NCI-H146 treated with DMSO at 0.1 percent for 48 hours (cell line): ENCODE data around the gene FMO2.

ENCODE experiments used
- DNase-seq: peaks from one replicate; lab custom pipeline; 2025; ENCODE audit not compliant: unreplicated experiment; lab: John Stamatoyannopoulos, UW

The FMO2 gene, protein sequence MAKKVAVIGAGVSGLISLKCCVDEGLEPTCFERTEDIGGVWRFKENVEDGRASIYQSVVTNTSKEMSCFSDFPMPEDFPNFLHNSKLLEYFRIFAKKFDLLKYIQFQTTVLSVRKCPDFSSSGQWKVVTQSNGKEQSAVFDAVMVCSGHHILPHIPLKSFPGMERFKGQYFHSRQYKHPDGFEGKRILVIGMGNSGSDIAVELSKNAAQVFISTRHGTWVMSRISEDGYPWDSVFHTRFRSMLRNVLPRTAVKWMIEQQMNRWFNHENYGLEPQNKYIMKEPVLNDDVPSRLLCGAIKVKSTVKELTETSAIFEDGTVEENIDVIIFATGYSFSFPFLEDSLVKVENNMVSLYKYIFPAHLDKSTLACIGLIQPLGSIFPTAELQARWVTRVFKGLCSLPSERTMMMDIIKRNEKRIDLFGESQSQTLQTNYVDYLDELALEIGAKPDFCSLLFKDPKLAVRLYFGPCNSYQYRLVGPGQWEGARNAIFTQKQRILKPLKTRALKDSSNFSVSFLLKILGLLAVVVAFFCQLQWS

DNA sequence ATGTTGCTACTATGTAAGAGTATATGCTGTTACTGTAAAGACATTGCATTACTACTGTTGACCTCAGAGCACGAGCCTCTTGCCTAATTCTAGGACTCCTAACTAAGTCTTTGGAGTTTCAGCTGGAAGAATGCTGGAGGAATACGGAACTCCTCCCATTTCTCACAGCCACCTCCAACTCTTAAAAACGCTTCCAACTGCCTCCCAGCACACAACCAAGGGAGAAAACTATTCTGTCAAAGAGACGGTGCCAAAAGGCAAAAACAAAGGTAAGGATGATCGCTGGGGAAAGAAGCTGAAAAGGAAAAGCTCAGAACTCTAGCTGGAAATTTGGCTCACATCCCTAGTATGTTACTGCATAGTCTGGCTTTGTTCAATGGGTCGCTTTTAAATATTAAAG lies at the start of gene FMO2:
TSS of gene FMO2 (plus strand) at position 210 of the 400 bp plus-strand sequence. CDS start 414 bp downstream, outside the sequence.
- no peak for DNase-seq

DNA sequence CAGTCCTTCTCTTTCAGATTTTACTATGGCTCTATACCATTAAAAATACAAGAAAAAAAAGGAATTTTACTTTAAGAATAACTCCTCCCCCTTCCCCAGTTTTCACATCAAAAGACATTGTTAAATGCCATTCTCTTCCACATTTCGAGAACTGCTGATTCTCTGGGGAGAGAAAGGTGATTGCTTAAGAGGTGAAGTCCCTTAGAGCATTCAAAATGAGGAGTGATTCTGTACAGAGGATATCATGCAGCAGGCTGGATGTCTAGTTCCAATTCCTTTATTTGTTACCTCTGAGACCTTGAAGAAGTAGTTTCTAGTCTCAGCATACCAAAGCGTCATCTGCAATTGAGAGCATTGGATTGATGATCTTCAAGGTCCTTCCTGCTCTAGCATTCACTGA lies 47.5 kb upstream of the FMO2 start:
- no peak for DNase-seq

DNA sequence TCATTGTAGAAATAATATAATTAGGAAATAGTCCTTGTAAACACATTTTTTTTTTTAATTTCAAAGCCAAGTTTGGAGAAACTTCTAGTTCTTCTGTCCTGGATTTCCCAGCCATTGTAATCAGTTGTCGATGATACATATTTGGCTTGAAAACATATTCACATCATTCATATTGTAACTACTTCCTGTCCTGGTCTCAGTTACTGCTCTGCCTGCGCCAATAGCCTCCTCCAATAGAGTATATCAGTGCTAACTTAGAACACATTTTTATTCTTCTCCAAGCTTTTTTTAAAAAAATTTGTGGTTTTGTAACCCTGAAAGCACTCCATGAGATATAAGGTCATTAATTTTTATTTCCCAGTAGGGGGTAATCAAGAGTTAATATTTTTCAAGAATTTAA lies 46.1 kb upstream of the FMO2 start:
- no peak for DNase-seq

DNA sequence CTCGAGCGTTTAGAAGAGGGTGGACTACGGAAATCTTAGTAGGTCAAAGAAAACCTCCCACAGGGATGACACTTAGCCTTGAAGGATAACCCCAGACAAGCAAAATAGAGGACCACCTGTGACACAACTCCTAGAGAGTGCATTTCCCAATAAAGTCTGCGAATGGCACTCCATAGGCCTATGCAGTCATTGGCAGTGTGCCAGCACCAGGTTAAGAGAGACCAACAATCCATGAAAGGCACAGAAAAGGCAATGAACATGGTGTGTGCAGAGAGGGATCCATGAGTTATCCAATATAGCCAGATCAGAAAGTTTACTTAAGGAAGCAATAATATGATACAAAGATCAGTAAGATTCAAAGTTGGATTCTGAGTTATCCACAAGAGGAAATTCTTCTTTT lies 45.2 kb upstream of the FMO2 start:
- no peak for DNase-seq

DNA sequence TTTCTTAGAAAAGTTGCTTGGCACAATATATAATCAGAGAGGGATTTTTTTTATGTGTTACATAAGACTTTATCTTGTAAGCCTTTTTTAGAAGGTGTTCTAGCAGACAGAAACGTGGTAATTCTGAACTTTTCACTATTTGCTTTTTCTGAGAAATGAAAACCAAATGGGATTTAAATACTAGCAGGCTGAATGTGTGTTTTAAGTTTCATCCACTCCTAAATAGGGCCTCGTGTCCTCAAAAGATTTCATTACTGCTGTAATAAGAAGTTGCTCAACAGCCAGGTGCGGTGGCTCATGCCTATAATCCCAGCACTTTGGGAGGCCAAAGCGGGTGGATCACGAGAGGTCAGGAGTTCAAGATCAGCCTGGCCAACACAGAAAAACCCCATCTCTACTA lies 44.7 kb upstream of the FMO2 start:
- no peak for DNase-seq

DNA sequence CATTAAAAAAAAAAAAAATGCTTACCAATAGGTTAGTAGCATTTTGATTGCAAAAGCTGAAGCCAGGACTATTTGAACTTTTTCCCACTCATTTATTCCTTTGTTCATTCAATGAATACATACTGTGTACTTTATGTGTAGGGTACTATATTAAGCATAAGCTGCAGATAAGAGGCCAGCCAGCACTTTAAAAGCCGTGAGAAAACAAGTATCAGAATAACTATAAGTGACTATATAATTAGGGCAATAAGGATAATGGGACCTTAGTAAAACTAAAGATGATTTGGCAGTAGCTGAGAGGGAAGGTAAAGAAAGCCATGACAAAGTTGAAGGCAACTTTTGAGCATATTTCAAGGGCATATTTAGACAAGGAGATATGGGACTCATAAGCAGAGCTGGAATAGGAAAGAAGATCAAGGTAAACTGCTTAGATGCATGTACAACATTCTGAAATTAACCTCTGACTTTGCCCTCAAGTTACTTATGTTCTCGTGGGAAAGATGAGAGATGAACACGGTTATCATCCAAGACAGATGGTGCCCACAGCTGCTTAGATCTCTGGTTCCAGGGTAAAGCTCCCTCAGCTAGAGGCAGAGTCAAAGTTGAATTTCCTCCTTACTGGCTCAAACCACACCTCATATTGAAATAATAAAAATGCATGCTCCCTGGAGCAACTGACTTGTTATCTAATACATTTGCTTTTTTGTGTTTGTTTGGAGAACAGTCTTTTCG lies 44.0 kb upstream of the FMO2 start:
- DNase-seq = no peak

DNA sequence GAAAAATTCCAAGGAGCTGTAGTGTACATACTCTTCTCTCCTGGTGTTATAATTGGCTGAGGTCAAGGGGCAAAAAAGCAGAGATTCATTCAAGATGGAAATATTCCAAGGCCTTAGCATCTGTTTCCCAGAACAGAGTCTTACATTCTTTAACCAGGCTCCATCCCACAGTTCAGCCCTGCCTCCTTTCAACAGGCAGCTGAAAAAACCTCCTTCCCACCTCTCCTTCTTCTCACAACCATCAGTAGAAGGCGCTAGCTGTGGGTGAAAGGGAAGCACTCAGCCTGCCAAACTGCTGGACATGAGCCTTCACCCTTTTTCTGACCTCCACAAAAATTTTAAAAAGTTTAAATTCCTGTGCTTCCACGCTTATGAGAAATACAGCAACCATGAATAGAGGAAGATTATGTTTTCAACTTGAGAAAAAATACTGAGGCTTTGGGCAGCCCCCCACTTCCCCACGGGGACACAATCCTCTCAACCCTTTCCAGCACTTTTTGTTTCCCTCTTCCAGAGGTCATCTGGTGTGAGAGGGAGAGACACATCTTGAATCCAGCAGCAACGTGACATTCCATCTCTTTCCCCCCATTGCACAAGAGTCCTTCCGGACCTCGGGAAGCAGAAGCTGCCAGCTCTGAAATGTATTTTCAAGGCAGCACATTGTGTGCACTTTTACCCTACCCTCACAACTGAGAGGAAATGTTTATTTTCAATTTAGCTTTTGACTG lies 43.2 kb upstream of the FMO2 start:
- DNase-seq = no peak

DNA sequence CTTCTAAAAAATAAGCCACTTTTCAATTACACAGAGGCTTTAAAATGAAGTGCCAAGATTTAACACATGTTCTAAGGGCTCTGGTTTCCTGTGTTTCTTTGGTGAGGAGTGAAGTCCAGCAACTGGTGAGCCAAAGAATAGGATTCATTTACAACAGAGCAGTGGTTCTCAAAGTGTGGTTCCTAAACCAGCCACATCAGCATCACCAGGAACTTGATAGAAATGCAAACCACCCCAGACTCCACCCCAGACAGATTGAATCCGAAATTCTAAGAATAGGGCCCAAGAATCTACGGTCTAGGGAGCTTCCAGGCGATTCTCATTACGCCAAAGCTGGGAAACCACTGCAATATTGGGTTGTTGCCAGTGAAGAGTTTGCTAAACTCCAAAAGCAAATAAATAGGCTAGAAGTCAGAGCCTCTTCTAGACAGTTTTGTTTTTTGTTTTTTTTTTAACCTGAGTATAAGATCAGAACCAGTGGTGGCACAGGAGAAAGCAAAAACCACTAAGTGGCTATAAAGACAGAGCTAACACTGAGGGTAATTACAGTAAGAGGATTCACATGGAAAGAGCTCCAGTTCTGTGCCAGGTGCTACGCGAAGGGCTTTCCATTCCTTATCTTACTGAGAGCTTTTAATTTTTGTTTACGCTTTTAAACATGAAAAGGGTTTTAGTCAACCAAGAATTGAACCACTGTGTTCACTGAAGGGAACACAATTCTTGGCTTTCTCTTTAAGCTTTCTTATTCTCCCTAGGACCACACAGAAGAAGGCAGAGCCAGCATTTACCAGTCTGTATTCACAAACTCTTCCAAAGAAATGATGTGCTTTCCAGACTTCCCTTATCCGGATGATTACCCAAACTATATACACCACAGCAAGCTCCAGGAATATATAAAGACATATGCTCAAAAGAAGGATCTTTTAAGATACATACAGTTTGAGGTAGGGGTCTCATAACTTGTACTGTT lies 42.4 kb upstream of the FMO2 start:
- no peak for DNase-seq

DNA sequence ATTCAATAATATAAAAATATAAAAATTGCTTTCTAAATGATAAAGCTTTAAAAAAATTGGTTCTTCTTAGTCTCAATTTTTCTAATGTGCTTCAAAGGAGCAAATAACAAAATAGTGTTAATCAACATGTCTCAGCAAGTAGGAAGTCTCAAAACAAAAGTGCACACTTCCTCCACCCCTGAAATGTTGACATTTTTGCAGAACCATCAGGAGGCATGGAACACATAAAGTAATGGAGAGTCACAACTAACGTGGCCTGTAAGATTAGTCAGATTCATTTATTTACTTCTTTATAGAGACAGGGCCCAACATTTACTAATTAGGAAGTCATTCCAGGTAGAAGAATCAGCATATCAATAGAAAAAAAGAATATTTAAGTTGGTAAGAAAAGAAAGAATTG lies 34.9 kb upstream of the FMO2 start:
- DNase-seq = no peak

DNA sequence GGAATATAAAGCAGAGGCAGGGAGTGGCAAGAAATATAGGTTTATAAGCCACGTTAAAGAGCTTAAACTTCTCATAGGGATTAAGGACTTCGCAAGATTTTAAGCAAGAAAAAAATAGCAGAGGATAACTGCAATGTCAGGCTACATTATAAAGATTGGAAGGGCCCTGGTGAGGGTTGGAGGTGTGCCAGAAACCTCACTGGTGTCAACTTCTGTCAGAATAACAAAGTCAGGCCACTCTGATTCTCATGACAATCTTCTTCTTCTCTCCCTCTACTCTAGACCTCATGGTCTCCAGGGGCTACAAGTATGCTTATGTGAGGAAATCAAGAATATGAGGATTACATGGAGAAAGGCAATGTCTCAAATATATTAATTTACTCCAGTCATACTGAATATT lies 32.6 kb upstream of the FMO2 start:
- no peak for DNase-seq

DNA sequence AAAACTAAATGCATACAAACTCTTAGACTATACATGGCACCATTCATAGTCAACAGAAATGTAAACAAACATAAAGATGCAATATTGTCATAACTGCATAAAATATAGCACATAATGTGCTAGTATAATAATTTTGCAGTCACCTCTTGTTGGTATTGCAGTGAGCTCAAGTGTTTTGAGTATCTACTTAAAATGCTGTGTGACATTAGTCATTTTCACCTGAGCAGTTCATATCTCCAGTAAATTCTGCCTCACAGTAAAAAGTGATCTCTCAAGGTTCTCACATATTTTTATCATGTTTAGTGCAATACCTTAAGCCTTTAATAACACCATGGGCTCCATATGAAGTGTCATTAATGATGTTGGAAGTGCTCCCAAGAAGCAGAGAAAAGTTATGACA lies 29.6 kb upstream of the FMO2 start:
- no peak for DNase-seq

DNA sequence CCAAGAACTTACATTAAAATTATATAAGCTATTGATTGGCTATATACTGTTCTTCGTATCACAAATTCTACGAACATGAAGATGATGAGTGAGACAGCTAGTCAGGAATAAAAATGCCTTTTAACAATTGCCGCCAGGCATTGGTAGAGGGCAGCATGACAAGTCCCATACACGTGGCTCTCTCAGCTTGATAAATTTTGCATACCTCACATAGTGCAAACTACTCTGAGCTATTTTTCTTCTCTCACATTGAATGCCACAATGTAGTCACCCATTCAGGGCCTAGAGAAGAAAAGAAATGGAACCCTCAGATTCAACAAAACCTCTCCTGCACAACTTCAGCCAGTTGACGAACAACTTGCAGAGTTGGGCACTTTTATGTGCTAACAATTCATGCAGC lies 27.0 kb upstream of the FMO2 start:
- DNase-seq = no peak

DNA sequence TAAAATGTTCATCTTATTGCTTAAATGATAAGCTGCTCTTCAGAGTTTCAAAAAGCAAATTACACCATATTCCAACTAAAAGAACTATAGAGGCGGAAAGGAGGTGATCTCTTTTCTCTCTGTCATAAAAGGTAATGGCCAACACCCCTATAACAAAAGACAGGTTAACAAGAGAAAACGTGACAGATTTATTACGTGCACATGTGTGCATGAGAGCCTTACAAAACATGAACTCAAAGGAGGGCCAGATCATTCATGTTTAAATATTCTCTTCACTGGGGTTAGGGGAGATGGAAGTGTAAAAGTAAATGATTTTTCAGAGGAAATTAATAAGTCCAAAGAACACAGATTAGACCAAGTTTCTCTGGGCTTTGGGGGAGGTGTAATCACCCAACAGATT lies 26.5 kb upstream of the FMO2 start:
- DNase-seq = no peak

DNA sequence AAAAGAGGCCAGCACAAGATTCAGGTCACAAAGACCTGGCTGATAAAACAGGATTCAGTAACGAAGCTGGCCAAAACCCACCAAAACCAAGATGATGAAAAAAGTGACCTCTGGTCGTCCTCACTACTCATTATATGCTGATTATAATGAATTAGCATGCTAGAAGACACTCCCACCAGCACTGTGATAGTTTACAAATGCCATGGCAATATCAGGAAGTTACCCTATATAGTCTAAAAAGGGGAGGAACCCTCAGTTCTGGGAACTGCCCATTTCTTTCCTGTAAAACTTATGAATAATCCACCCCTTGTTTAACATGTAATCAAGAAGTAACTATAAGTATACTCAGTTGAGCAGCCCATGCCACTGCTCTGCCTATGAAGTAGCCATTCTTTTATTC lies 26.0 kb upstream of the FMO2 start:
- DNase-seq = no peak

DNA sequence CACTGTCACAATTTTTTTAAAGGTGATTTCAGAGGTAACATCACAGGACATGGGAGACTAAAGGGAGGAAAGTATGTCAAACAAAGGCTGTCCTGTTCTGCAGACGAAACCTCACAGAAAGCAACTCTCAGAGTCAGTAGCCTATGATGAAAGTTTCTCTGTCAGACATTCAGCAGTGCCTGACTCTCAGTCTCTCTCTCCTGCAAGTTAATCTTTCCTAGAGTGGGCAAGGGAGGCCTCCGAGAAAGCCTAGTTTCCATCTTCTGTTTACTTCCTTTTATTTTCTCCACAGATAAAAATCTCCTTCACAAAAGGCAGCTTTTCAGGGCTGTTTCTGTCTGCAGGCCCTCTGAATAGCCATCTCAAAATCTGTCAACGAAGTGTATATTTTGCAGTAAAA lies 24.9 kb upstream of the FMO2 start:
- DNase-seq = no peak

DNA sequence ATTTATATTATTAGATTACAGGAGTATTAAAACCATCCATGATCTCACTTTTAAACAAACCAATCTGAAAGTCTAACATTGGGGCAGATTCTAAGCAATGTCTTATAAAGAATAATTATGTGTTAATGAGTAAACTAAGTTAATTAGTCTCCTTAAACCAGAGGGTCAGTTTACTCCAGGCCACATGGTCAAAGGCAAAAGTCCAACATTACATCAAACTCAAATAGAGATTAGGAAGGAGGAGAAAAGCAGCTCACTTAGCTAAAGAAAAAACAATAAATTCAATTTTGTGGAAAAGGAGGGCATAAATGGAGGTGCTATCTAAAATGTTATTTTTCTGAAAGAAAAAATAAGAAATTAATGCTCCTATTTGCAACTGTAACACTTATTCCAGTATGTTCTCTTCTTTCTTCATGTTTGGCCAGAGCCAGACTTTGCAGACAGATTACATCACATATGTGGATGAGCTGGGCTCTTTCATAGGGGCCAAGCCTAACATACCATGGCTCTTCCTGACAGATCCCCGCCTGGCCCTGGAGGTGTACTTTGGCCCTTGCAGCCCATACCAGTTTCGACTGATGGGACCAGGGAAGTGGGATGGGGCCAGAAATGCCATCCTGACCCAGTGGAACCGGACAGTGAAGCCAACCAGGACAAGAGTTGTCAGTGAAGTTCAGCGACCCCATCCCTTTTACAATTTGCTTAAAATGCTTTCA lies 24.3 kb upstream of the FMO2 start:
- no peak for DNase-seq

DNA sequence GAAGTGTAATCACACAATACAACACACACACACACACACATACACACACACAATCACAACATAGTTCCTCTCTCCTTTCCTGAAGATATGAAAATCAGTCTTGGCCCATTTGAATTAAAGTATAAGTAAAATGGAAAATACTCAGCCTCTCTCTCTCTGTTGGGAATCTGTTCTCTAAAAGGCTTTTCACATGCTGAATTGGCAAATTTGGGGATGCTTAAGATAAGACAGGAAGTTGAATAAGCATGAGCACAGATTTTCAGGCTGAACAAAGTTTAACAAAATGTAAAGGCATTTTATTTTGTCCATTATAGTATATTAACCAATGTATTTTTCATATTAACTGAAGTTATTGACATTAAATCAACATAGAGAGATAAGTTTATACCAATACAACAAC lies 23.7 kb upstream of the FMO2 start:
- DNase-seq = no peak

DNA sequence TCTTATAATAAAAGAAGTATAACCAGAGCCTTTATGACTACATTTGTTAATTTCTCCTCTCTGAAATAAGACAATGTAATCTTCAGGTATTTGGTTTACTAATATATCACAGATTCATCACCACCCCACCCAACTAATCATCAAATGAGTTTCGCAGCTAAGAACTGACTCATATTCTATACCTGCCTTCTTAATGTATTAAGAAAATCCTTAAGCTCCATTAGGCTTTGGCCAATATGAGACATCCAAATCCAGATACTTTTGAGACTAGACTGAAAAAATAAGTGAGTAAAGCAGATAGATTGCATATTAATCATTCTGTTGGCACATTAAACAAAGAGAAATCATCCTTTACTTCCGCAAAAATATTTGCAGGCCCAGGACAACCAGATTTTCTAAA lies 18.7 kb upstream of the FMO2 start:
- DNase-seq = no peak

DNA sequence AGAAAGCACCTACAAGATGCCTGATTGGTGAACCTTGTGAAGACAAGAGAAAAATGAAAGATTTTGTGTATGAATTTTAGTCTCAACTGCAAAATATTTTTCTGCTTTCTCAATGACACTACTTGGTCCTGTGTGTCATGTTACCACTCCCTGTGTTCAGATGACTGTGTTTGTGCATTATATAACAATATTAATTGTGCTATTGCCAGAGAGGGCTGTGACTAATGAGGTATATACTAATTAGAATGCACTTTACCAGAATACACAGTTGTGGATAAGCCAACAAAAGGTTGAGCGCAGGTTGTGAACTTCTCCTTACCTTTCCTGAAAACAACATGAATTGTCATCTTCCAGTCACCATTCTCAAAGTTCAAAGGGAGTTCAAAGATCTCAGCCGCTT lies 17.3 kb upstream of the FMO2 start:
- DNase-seq = no peak

DNA sequence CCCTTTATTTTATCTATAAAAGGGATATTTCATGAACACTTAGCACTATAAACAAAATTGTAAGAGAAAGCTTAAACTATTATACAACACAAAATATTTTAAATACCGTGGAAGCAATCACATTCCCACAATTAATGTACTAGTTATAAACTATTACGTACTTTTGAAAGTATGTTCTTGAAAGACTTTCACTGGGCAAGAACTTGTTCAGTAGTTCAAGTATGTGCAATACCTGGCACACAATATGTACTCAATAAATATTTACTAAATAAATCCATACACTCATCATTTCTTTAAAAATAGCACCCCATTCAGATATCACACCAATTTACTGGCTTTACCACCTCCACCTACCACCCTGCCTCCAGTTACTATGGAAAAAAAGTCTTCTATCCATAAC lies 12.6 kb upstream of the FMO2 start:
- DNase-seq = no peak
